SK-N-SH (cell line): ENCODE results near the gene ABCB7. TPM values are rescaled to one million over a fixed set of nuclear protein-coding genes. Genes with fewer than 3 reads are reported as not detected.

Experiments
- CTCF ChIA-PET: fragments of 300-600, 350-600 bp; formaldehyde crosslinking; extraction: SDS; loops from one replicate; lab custom pipeline; 2021; lab: Yijun Ruan, JAX
- POLR2A ChIA-PET: fragments of 350-600 bp; sonication (Branson Sonifier 250); formaldehyde crosslinking; extraction: SDS; loops from one replicate; lab custom pipeline; 2020; ENCODE audit warnings: antibody characterized with exemption, inconsistent platforms; lab: Yijun Ruan, JAX
- DNase-seq: peaks from one replicate; pipeline ENCODE4 v3.0.0; 2012
- H2AFZ ChIP-seq: fragments of 200-600 bp; sonication (generic); 2 replicates; pipeline ENCODE4 v1.8.1; 2016; ENCODE audit warnings: antibody characterized with exemption, mild to moderate bottlenecking, low read depth
- H3F3A ChIP-seq: fragments of 200-600 bp; sonication (generic); replicated peaks from 2 replicates; pipeline ENCODE3; 2016; ENCODE audit warnings: antibody characterized with exemption, mild to moderate bottlenecking; ENCODE audit not compliant: insufficient read depth
- H3K27ac ChIP-seq, 2 experiments: fragments of 200-500 bp in 1 of 2; fragments of 200-600 bp in 1 of 2; sonication (Bioruptor generic) in 1 of 2; sonication (generic), shearing (Covaris generic) in 1 of 2; 2 replicates each; pipeline versions ENCODE4 v1.5.1 to v1.6.1; 2014 to 2016; ENCODE audit warnings: low read depth in 2 of 2, inconsistent platforms in 1 of 2, low read length in 1 of 2, mild to moderate bottlenecking in 1 of 2, mixed read lengths in 1 of 2
- H3K27me3 ChIP-seq: fragments of 200-600 bp; sonication (generic), shearing (Covaris generic); 2 replicates; pipeline ENCODE4 v1.6.1; 2016; ENCODE audit warnings: mixed run types; ENCODE audit not compliant: insufficient read depth
- H3K36me3 ChIP-seq, 2 experiments: fragments of 200-500 bp in 1 of 2; fragments of 200-600 bp in 1 of 2; sonication (Bioruptor generic) in 1 of 2; sonication (generic) in 1 of 2; replicated peaks in 1 of 2; 2 replicates each; pipeline versions ENCODE3 to v1.5.1; 2014 to 2016; ENCODE audit warnings: low read length in 1 of 2, mild to moderate bottlenecking in 1 of 2; ENCODE audit not compliant: insufficient read depth in 2 of 2, control insufficient read depth in 1 of 2
- H3K4me1 ChIP-seq, 2 experiments: fragments of 200-500 bp in 1 of 2; fragments of 200-600 bp in 1 of 2; sonication (Bioruptor generic) in 1 of 2; sonication (generic), shearing (Covaris generic) in 1 of 2; 2 replicates each; pipeline versions ENCODE4 v1.5.1 to v1.6.1; 2014 to 2016; ENCODE audit warnings: low read depth in 1 of 2, low read length in 1 of 2, mixed run types in 1 of 2; ENCODE audit not compliant: insufficient read depth in 2 of 2, control insufficient read depth in 1 of 2
- H3K4me2 ChIP-seq: fragments of 200-600 bp; sonication (generic), shearing (Covaris generic); 2 replicates; pipeline ENCODE4 v1.6.1; 2017; ENCODE audit warnings: mixed run types
- H3K4me3 ChIP-seq, 2 experiments: fragments of 200-500 bp in 1 of 2; fragments of 200-600 bp in 1 of 2; sonication (Bioruptor generic) in 1 of 2; sonication (generic), shearing (Covaris generic) in 1 of 2; 2 replicates each; pipeline versions ENCODE4 v1.5.1 to v1.8.1; 2014 to 2016; ENCODE audit warnings: low read depth in 2 of 2, inconsistent platforms in 1 of 2, low read length in 1 of 2, mild to moderate bottlenecking in 1 of 2, mixed read lengths in 1 of 2, moderate library complexity in 1 of 2
- H3K79me2 ChIP-seq: fragments of 200-600 bp; sonication (generic); 2 replicates; pipeline ENCODE4 v1.8.1; 2017; ENCODE audit warnings: mild to moderate bottlenecking; ENCODE audit not compliant: insufficient read depth
- H3K9ac ChIP-seq: fragments of 200-600 bp; sonication (generic); 2 replicates; pipeline ENCODE4 v1.6.1; 2017; ENCODE audit warnings: mixed run types
- H3K9me2 ChIP-seq: fragments of 200-600 bp; sonication (generic); 2 replicates; pipeline ENCODE4 v1.6.1; 2017; ENCODE audit warnings: mixed run types
- H3K9me3 ChIP-seq: fragments of 200-600 bp; sonication (generic); 2 replicates; pipeline ENCODE4 v1.6.1; 2017; ENCODE audit warnings: mixed run types, mild to moderate bottlenecking, moderate library complexity
- H4K20me1 ChIP-seq: fragments of 200-600 bp; sonication (generic); 2 replicates; pipeline ENCODE4 v1.6.1; 2017; ENCODE audit warnings: mild to moderate bottlenecking, mixed run types; ENCODE audit not compliant: insufficient read depth
- ELF1 ChIP-seq: IDR thresholded peaks from 2 replicates; pipeline ENCODE4 v1.4.0; 2012
- FOSL2 ChIP-seq: IDR thresholded peaks from 2 replicates; pipeline ENCODE4 v1.4.0; 2012; ENCODE audit warnings: low read depth, mild to moderate bottlenecking, moderate library complexity, borderline replicate concordance
- FOXJ3 ChIP-seq: sonication (generic); formaldehyde crosslinking; IDR thresholded peaks from 2 replicates; pipeline ENCODE4 v1.5.1; 2020; ENCODE audit warnings: mild to moderate bottlenecking, missing genetic modification reagents
- FOXM1 ChIP-seq: IDR thresholded peaks from 2 replicates; pipeline ENCODE4 v1.4.0; 2012; ENCODE audit warnings: low read depth, mild to moderate bottlenecking
- GATA2 ChIP-seq: sonication (generic); formaldehyde crosslinking; IDR thresholded peaks from 2 replicates; pipeline ENCODE4 v1.5.0; 2020; ENCODE audit warnings: mild to moderate bottlenecking, missing genetic modification reagents
- MEF2A ChIP-seq: IDR thresholded peaks from 2 replicates; pipeline ENCODE4 v1.4.0; 2012; ENCODE audit warnings: low read depth, borderline replicate concordance
- NFIC ChIP-seq: IDR thresholded peaks from 2 replicates; pipeline ENCODE4 v1.4.0; 2012; ENCODE audit warnings: borderline replicate concordance
- RAD21 ChIP-seq: IDR thresholded peaks from 2 replicates; pipeline ENCODE4 v1.6.1; 2012; ENCODE audit warnings: mild to moderate bottlenecking, low read length
- RFX5 ChIP-seq: IDR thresholded peaks from 2 replicates; pipeline ENCODE4 v1.6.1; 2012; ENCODE audit warnings: mild to moderate bottlenecking, improper control_type of control experiment, low read length
- SIN3A ChIP-seq: IDR thresholded peaks from 2 replicates; pipeline ENCODE4 v1.6.1; 2012; ENCODE audit warnings: low read depth, mild to moderate bottlenecking, low read length, moderate library complexity, borderline replicate concordance
- SMC3 ChIP-seq: IDR thresholded peaks from 2 replicates; pipeline ENCODE4 v1.6.1; 2012; ENCODE audit warnings: low read depth, low read length, improper control_type of control experiment
- TCF12 ChIP-seq: IDR thresholded peaks from 2 replicates; pipeline ENCODE4 v1.4.0; 2012
- TEAD4 ChIP-seq: IDR thresholded peaks from 2 replicates; pipeline ENCODE4 v1.4.0; 2012; ENCODE audit warnings: mild to moderate bottlenecking, borderline replicate concordance; ENCODE audit not compliant: insufficient read depth
- USF1 ChIP-seq: IDR thresholded peaks from 2 replicates; pipeline ENCODE4 v1.4.0; 2012; ENCODE audit warnings: low read depth, borderline replicate concordance
- USF2 ChIP-seq: fragments of 150-350 bp; IDR thresholded peaks from 2 replicates; pipeline ENCODE4 v1.6.1; 2017; ENCODE audit warnings: antibody characterized with exemption, low read length, low read depth, borderline replicate concordance
- YY1 ChIP-seq: IDR thresholded peaks from 2 replicates; pipeline ENCODE4 v1.4.0; 2012; ENCODE audit warnings: low read depth, mild to moderate bottlenecking
- WGBS: methylation state at CpG from one replicate; pipeline ENCODE4 v1.1.6; 2017; ENCODE audit warnings: low lambda C conversion rate; 5-methylcytosine and 5-hydroxymethylcytosine counted together
- polyA plus RNA-seq, 3 experiments: library from polyadenylated mRNA; depleted of rRNA; stranded (reverse); fragments of >200 nt; gene quantifications; 2 replicates each; pipeline ENCODE4 v1.2.3, GENCODE V29; 2012
- TF ChIP-seq, protein P1 (sequence below): fragments of 150-350 bp; IDR thresholded peaks from 2 replicates; pipeline ENCODE4 v1.6.1; 2016; ENCODE audit warnings: mild to moderate bottlenecking, low read depth, low read length
- TF ChIP-seq, protein P2 (sequence below): IDR thresholded peaks from 2 replicates; pipeline ENCODE4 v1.4.0; 2012; ENCODE audit warnings: low read depth, borderline replicate concordance

The ABCB7 gene
- polyA plus RNA-seq, 1 of the 3 experiments (the other 2 are of a cell fraction): 20.4 TPM

- H3K9ac ChIP-seq: no peak overlapping the region
- no peak overlapping the region for H3K4me3 ChIP-seq
- no peaks in the 10 kb centered on the region for H3K79me2 ChIP-seq
- H3K36me3 ChIP-seq: no peaks in the 10 kb centered on the region
- no peak overlapping the region for H3K27ac ChIP-seq
- no peak for TF ChIP-seq USF2
- TF ChIP-seq MEF2A: no peak
- no peak for TF ChIP-seq SMC3
- TF ChIP-seq NFIC: no peak
- TF ChIP-seq FOSL2: no peak
- no peak for TF ChIP-seq SIN3A
- POLR2A ChIA-PET: no interaction called here
- H2AFZ ChIP-seq: no peak overlapping the region
- no peaks in the 10 kb centered on the region for H3K27me3 ChIP-seq
- H3K4me2 ChIP-seq: no peak overlapping the region
- CTCF ChIA-PET: no interaction called here
- no peaks in the 10 kb centered on the region for H4K20me1 ChIP-seq
- DNase-seq: no peak
- H3F3A ChIP-seq: no peaks in the 10 kb centered on the region
- no peaks in the 10 kb centered on the region for H3K9me2 ChIP-seq
- H3K4me1 ChIP-seq: no peaks in the 10 kb centered on the region; a peak in 1 of 4 replicates
- no peaks in the 10 kb centered on the region for H3K9me3 ChIP-seq
- 63% methylated on average over 2 of the region's 2 CpGs for WGBS
Measured at GRCh38 chrX:75118296-75118695, 37.8 kb downstream of the ABCB7 start.

- no peak overlapping the region for H3K4me2 ChIP-seq
- H3F3A ChIP-seq: no peaks in the 10 kb centered on the region
- H2AFZ ChIP-seq: no peak overlapping the region
- no peaks in the 10 kb centered on the region for H3K9me3 ChIP-seq
- H4K20me1 ChIP-seq: no peaks in the 10 kb centered on the region
- no peak overlapping the region for H3K4me3 ChIP-seq
- H3K79me2 ChIP-seq: no peaks in the 10 kb centered on the region
- H3K36me3 ChIP-seq: peaks cover 0 to 4% of the 10 kb centered on the region in 2 experiments
- DNase-seq: no peak
- 95% methylated on average over 5 of the region's 5 CpGs for WGBS
- TF ChIP-seq RAD21 (no peak), ELF1 (no peak), GATA2 (no peak), FOSL2 (no peak), USF1 (no peak), SMC3 (no peak), USF2 (no peak), NFIC (no peak), FOXM1 (no peak), RFX5 (no peak), YY1 (no peak), FOXJ3 (CRISPR knock-in tag) (no peak), TEAD4 (no peak), TCF12 (no peak)
- TF ChIP-seq, protein P1, sequence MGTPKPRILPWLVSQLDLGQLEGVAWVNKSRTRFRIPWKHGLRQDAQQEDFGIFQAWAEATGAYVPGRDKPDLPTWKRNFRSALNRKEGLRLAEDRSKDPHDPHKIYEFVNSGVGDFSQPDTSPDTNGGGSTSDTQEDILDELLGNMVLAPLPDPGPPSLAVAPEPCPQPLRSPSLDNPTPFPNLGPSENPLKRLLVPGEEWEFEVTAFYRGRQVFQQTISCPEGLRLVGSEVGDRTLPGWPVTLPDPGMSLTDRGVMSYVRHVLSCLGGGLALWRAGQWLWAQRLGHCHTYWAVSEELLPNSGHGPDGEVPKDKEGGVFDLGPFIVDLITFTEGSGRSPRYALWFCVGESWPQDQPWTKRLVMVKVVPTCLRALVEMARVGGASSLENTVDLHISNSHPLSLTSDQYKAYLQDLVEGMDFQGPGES: no peak
- TF ChIP-seq, protein P2, sequence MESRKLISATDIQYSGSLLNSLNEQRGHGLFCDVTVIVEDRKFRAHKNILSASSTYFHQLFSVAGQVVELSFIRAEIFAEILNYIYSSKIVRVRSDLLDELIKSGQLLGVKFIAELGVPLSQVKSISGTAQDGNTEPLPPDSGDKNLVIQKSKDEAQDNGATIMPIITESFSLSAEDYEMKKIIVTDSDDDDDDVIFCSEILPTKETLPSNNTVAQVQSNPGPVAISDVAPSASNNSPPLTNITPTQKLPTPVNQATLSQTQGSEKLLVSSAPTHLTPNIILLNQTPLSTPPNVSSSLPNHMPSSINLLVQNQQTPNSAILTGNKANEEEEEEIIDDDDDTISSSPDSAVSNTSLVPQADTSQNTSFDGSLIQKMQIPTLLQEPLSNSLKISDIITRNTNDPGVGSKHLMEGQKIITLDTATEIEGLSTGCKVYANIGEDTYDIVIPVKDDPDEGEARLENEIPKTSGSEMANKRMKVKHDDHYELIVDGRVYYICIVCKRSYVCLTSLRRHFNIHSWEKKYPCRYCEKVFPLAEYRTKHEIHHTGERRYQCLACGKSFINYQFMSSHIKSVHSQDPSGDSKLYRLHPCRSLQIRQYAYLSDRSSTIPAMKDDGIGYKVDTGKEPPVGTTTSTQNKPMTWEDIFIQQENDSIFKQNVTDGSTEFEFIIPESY: no peak
- H3K27me3 ChIP-seq: no peaks in the 10 kb centered on the region
- H3K27ac ChIP-seq: no peak overlapping the region
- no peak overlapping the region for H3K9ac ChIP-seq
- H3K9me2 ChIP-seq: no peaks in the 10 kb centered on the region
- POLR2A ChIA-PET: no interaction called here
- CTCF ChIA-PET: no interaction called here
- H3K4me1 ChIP-seq: no peaks in the 10 kb centered on the region; a peak in 1 of 4 replicates
Measured at GRCh38 chrX:75115707-75116413, 40.2 kb downstream of the ABCB7 start.
